ENCODE measurements around the gene MRPL53.

Gene MRPL53

DNA sequence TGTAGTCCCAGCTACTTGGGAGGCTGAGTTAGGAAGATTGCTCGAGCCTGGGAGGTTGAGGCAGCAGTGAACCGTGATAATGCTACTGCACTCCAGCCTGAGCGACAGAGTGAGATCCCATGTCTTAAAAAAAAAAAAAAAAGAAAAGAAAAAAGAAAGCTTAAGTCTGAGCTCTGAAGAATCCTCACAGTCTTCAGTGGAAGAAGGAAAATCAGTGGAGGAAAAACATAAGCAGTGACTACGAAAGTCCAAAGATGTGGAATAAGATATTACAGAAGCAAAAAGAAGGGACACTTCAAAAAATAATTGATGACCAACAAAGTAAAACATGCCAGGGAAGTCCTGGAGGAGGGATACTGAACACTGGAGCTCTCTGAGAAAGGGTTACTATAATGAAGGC lies 37.8 kb upstream of the MRPL53 start:
- Histone ChIP-seq H3K4me3 (ENCODE audit: low read depth, low read length) (no peak overlapping the region), H3K79me2 (ENCODE audit: control insufficient read depth, insufficient read depth, low read length, unreplicated experiment) (peaks cover 8% of the 10 kb centered on the region), H3K4me1 (ENCODE audit: control insufficient read depth, insufficient read depth, low read length, unreplicated experiment) (peaks cover 19% of the 10 kb centered on the region), H3K36me3 (ENCODE audit: insufficient read depth, low read length) (no peaks in the 10 kb centered on the region), H2AFZ (ENCODE audit: low read length, unreplicated experiment) (no peak overlapping the region), H3K27me3 (ENCODE audit: insufficient read depth, low read length) (peaks cover 37% of the 10 kb centered on the region), H3K27ac (ENCODE audit: low read depth, low read length) (no peak overlapping the region)

GRCh38 chr2:74507926-74508520 lies 35.5 kb upstream of the MRPL53 start:
- Histone ChIP-seq H3K79me2 (ENCODE audit: control insufficient read depth, insufficient read depth, low read length, unreplicated experiment) (peaks cover 29% of the 10 kb centered on the region), H3K36me3 (ENCODE audit: insufficient read depth, low read length) (no peaks in the 10 kb centered on the region), H3K27ac (ENCODE audit: low read depth, low read length) (peak overlapping the region; percentile 97), H3K27me3 (ENCODE audit: insufficient read depth, low read length) (peaks cover 14% of the 10 kb centered on the region), H3K4me3 (ENCODE audit: low read depth, low read length) (peak overlapping the region; percentile 84), H3K4me1 (ENCODE audit: control insufficient read depth, insufficient read depth, low read length, unreplicated experiment) (peaks cover 34% of the 10 kb centered on the region), H2AFZ (ENCODE audit: low read length, unreplicated experiment) (peak overlapping the region; percentile 84)

- peaks cover 8% of the 10 kb centered on the region for H3K27me3 ChIP-seq (ENCODE audit: insufficient read depth, low read length)
These were observed 34.9 kb upstream of the MRPL53 start, which contains the start of gene PCGF1 for GRCh38 chr2:74507145-74507925. PCGF1 (minus strand) TSS chr2:74507695; CDS start chr2:74507668, 27 bp downstream.

GRCh38 chr2:74505448-74506246 lies 33.2 kb upstream of the MRPL53 start:
- Histone ChIP-seq H3K27me3 (ENCODE audit: insufficient read depth, low read length) (no peaks in the 10 kb centered on the region), H3K79me2 (ENCODE audit: control insufficient read depth, insufficient read depth, low read length, unreplicated experiment) (peaks cover 32% of the 10 kb centered on the region), H3K36me3 (ENCODE audit: insufficient read depth, low read length) (no peaks in the 10 kb centered on the region), H3K27ac (ENCODE audit: low read depth, low read length) (peak overlapping the region; percentile 82), H3K4me1 (ENCODE audit: control insufficient read depth, insufficient read depth, low read length, unreplicated experiment) (peaks cover 34% of the 10 kb centered on the region), H3K4me3 (ENCODE audit: low read depth, low read length) (peak overlapping the region; percentile 76), H2AFZ (ENCODE audit: low read length, unreplicated experiment) (no peak overlapping the region)

More at GRCh38 chr2:74507145-74507925, 34.9 kb upstream of the MRPL53 start, which contains the start of gene PCGF1:
- Histone ChIP-seq H3K36me3 (ENCODE audit: insufficient read depth, low read length) (no peaks in the 10 kb centered on the region), H3K4me3 (ENCODE audit: low read depth, low read length) (peak within 1 kb of the TSS; percentile 84), H3K79me2 (ENCODE audit: control insufficient read depth, insufficient read depth, low read length, unreplicated experiment) (peaks cover 30% of the 10 kb centered on the region), H3K4me1 (ENCODE audit: control insufficient read depth, insufficient read depth, low read length, unreplicated experiment) (peaks cover 34% of the 10 kb centered on the region), H3K27ac (ENCODE audit: low read depth, low read length) (peak within 1 kb of the TSS; percentile 97), H2AFZ (ENCODE audit: low read length, unreplicated experiment) (peak within 1 kb of the TSS; percentile 84)

GRCh38 chr2:74504591-74504990 lies 32.1 kb upstream of the MRPL53 start:
- H3K27ac ChIP-seq (ENCODE audit: low read depth, low read length): peak overlapping the region; percentile 82; the same call in 1 of the 2 replicates
- no peaks in the 10 kb centered on the region for H3K36me3 ChIP-seq (ENCODE audit: insufficient read depth, low read length)
- peaks cover 34% of the 10 kb centered on the region for H3K4me1 ChIP-seq (ENCODE audit: control insufficient read depth, insufficient read depth, low read length, unreplicated experiment)
- H3K79me2 ChIP-seq (ENCODE audit: control insufficient read depth, insufficient read depth, low read length, unreplicated experiment): peaks cover 32% of the 10 kb centered on the region
- no peaks in the 10 kb centered on the region for H3K27me3 ChIP-seq (ENCODE audit: insufficient read depth, low read length)
- H2AFZ ChIP-seq (ENCODE audit: low read length, unreplicated experiment): no peak overlapping the region
- H3K4me3 ChIP-seq (ENCODE audit: low read depth, low read length): peak overlapping the region; percentile 76

DNA sequence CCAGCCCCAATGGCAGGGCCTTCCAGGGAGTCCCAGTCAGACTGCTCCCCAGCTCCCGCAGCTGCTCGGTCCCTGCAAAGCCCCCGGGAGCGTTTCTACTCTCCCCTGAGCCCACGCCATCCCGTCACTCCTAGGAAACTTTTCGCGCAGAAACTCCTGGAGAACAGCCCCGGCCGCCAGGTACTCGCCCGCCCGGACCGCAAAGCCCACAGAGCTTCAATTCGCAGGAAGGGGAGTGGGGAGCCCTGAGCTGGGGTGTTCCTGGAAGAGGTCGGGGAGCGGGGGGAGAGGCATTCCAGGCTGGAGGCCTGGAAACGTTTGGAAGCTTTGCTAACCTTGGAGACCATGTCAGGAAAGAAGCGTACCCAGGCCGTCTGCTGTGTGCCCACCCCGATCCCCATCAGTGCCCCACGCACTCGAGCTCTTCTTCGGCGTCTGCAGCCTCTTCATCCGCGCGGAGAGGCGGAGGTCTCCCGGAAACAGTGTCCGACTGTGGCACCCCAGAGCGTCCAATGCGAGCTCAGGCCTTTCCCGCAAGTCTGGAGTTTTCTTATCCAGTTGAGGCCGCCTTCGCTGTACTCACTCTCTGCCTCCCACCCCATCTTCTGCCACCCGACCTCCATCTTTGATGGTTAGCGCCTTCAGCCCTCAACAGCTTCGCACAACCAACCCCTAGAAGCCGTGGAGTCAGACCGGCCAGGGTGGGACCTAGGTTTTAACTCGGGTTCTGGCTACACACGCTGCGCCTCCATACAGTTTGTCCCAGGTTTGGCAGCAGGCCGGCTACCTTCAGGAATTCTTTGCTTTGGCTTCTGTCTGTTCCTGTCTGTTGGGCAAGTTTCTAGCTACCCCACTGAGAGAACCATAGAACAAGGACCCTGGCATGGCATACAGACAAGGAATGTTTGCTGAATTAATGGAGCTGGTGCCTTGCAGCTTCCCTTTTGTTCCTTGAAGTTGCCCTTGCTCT lies 31.3 kb upstream of the MRPL53 start:
- peaks cover 34% of the 10 kb centered on the region for H3K4me1 ChIP-seq (ENCODE audit: control insufficient read depth, insufficient read depth, low read length, unreplicated experiment)

GRCh38 chr2:74502720-74503505 lies 30.4 kb upstream of the MRPL53 start:
- peaks cover 32% of the 10 kb centered on the region for H3K79me2 ChIP-seq (ENCODE audit: control insufficient read depth, insufficient read depth, low read length, unreplicated experiment)
- peak overlapping the region; percentile 57 for H2AFZ ChIP-seq (ENCODE audit: low read length, unreplicated experiment)
- peak overlapping the region; percentile 82 for H3K27ac ChIP-seq (ENCODE audit: low read depth, low read length)
- peaks cover 39% of the 10 kb centered on the region for H3K4me1 ChIP-seq (ENCODE audit: control insufficient read depth, insufficient read depth, low read length, unreplicated experiment)
- no peaks in the 10 kb centered on the region for H3K36me3 ChIP-seq (ENCODE audit: insufficient read depth, low read length)
- peak overlapping the region; percentile 76 for H3K4me3 ChIP-seq (ENCODE audit: low read depth, low read length)
- no peaks in the 10 kb centered on the region for H3K27me3 ChIP-seq (ENCODE audit: insufficient read depth, low read length)

More for the DNA sequence above, 31.3 kb upstream of the MRPL53 start:
- Histone ChIP-seq H3K27ac (ENCODE audit: low read depth, low read length) (peak overlapping the region; percentile 82), H3K36me3 (ENCODE audit: insufficient read depth, low read length) (no peaks in the 10 kb centered on the region), H3K27me3 (ENCODE audit: insufficient read depth, low read length) (no peaks in the 10 kb centered on the region), H3K4me3 (ENCODE audit: low read depth, low read length) (peak overlapping the region; percentile 76), H2AFZ (ENCODE audit: low read length, unreplicated experiment) (peak overlapping the region; percentile 57), H3K79me2 (ENCODE audit: control insufficient read depth, insufficient read depth, low read length, unreplicated experiment) (peaks cover 32% of the 10 kb centered on the region)

- H2AFZ ChIP-seq (ENCODE audit: low read length, unreplicated experiment): peak overlapping the region; percentile 57
These were observed 29.8 kb upstream of the MRPL53 start for GRCh38 chr2:74502147-74502719.

More at GRCh38 chr2:74502147-74502719, 29.8 kb upstream of the MRPL53 start:
- no peaks in the 10 kb centered on the region for H3K36me3 ChIP-seq (ENCODE audit: insufficient read depth, low read length)
- H3K27me3 ChIP-seq (ENCODE audit: insufficient read depth, low read length): no peaks in the 10 kb centered on the region
- peak overlapping the region; percentile 76 for H3K4me3 ChIP-seq (ENCODE audit: low read depth, low read length)
- H3K4me1 ChIP-seq (ENCODE audit: control insufficient read depth, insufficient read depth, low read length, unreplicated experiment): peaks cover 41% of the 10 kb centered on the region
- H3K79me2 ChIP-seq (ENCODE audit: control insufficient read depth, insufficient read depth, low read length, unreplicated experiment): peaks cover 32% of the 10 kb centered on the region
- H3K27ac ChIP-seq (ENCODE audit: low read depth, low read length): no peak overlapping the region

Measured in ACC112 (cell line).